ENCODE measurements around the gene MXD3.

DNA sequence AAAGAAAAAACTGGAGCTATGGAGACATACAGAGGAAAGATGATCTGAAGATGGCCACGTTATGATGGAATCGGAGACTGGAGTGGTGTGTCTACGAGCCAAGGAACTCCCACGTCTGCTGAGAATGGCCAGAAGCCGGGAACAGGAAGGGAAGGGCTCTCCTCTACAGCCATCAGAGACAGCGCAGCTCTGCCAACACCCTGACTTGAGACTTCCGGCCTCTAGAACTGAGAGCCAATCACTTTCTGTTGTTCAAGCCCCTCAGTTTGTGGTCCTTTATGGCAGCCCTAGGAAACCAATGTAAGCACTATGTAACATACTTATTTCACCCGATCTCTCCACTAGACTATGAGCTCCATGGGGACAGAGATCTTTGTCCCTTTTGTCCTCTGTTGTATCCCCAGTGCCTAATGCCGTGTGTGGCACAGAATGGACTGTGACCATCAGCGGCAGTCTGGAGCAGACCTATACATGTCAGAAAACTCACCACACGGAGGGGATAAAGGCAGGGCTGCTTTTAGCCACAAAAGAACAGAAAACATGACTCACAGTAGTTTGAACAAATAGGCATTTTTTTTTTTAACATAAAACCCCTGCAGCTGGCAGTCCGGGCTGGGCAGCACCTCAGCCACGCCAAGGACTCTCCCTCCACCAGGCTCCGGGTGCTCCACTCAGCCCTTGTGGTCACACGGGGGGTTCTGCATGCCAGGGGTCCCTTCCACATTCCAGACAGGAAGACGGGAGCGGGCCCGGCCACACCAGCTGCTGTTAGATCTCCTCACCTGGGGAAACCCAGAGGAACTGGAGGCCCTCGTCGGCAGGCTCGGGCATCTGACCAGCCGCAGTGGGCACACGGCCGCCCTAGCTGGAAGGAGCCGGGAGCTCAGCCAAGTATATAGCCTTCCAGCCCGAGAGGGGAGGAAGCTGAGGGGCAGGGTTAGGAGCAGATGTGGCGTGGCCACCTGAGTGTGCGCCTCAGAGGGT lies 16.1 kb upstream of the MXD3 start:
- TF ChIP-seq POLR2AphosphoS5 (IDR thresholded peaks at IDR 0.05; ENCODE audit: borderline replicate concordance, low read depth, low read length): no peak
- no peak for TF ChIP-seq EZH2 (IDR thresholded peaks at IDR 0.05)
